GM12892 (cell line): ENCODE data around the gene MUC2.

Experiments used
- DNase-seq: peaks from one replicate; pipeline ENCODE4 v3.0.0; 2011; ENCODE audit not compliant: insufficient read length
- FAIRE-seq: peaks from 2 replicates; lab custom pipeline; 2011; peaks lifted over from hg19 to GRCh38; lab: Jason Lieb, UNC
- POLR2A ChIP-seq: IDR thresholded peaks from 2 replicates; pipeline ENCODE4 v1.6.1; 2011; ENCODE audit warnings: low read depth, low read length, control low read depth
- POLR2AphosphoS5 ChIP-seq: IDR thresholded peaks from 2 replicates; pipeline ENCODE4 v1.6.1; 2011; ENCODE audit warnings: low read depth, low read length, control low read depth
- TAF1 ChIP-seq: IDR thresholded peaks from 2 replicates; pipeline ENCODE4 v1.6.1; 2011; ENCODE audit warnings: low read depth, mild to moderate bottlenecking, control low read depth, low read length, borderline replicate concordance

The MUC2 gene

DNA sequence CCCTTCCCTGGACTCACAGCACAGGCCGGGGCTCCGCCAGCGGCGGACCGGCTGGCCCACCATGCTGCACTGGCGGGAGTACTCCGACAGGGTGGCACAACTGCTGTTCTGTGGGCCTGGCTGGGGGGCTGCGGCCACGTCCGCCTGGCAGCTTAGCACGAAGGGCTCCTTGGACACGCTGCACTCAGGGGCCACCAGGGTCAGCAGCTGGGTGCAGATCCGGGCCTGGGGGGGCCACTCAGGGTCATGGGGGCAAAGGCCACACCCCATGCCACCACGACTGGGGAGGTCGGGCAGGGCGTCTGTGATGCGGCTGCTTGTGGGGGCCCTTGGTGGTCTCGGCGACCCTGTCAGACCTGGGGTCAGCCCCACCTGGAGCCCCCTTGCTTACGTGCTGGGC lies 44.1 kb upstream of the MUC2 start:
- TF ChIP-seq TAF1 = no peak
- TF ChIP-seq POLR2A = no peak
- TF ChIP-seq POLR2AphosphoS5 = no peak
- no peak for DNase-seq
- no peak for FAIRE-seq

DNA sequence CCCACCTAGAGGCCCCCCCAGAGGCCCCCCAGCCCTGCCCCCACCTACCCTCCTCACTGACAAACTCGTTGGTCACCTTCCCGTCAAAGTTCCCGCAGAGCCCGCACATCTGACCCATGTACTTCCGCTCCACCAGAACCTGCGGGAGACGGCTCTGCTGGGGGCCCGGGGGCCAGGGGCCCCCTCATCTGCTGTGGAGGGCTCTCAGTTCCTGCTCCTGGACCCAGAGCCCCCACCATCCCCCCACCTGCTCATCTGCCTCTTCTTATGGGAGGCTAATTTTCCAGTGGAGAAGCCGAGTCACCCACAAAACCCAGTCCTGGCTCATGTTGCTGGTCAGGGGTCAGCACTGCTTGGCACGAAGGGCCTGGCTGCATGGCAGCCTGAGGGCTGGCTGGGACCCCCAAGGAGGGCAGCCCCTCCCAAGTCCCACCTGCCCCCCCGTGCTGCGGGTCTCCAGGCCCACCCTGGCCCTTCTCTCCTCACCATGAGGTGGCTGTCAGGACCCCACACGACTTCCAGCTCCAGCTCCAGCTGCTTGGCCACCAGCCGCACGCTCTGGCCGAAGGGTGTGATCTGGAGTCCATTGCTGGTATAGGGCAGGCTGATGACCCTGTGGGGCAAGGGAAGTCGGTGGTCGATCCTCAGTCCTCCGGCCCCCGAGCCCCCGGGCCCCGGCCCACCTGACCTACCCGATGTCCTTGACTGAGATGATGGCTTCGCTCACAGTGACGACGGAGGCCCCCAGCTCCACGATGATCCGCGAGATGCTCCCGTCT lies 43.4 kb upstream of the MUC2 start:
- FAIRE-seq (no peak), DNase-seq (no peak)
- TF ChIP-seq POLR2A (no peak), TAF1 (no peak), POLR2AphosphoS5 (no peak)

DNA sequence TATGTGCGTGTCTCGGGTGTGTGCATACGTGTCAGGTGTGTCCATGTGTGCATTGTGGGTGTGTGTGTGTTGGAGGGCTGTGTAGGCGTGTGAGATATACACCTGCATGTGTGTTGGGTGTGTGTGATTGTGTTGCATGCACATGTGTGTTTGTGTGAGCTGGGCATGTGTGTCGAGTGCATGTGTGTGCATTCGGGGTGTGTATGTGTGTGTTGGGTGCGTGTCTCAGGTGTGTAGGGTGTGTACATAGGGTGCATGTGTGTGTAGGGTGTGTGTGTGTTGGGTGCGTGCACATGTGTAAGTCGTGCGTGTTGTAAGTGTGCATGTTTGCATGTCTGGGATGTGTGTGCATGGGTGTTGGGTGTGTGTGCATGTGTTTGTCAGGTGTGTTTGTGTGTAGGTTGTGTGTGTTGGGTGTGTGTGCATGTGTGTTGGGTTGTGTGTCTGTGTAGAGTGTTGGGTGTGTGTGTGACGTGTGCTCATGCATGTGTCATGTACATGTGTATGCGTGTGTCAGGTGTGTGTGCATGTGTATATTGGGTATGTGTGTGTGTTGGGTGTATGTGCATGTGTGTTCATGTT lies 42.3 kb upstream of the MUC2 start:
- no peak for TF ChIP-seq TAF1
- no peak for TF ChIP-seq POLR2AphosphoS5
- TF ChIP-seq POLR2A = no peak
- DNase-seq (no peak), FAIRE-seq (no peak)

DNA sequence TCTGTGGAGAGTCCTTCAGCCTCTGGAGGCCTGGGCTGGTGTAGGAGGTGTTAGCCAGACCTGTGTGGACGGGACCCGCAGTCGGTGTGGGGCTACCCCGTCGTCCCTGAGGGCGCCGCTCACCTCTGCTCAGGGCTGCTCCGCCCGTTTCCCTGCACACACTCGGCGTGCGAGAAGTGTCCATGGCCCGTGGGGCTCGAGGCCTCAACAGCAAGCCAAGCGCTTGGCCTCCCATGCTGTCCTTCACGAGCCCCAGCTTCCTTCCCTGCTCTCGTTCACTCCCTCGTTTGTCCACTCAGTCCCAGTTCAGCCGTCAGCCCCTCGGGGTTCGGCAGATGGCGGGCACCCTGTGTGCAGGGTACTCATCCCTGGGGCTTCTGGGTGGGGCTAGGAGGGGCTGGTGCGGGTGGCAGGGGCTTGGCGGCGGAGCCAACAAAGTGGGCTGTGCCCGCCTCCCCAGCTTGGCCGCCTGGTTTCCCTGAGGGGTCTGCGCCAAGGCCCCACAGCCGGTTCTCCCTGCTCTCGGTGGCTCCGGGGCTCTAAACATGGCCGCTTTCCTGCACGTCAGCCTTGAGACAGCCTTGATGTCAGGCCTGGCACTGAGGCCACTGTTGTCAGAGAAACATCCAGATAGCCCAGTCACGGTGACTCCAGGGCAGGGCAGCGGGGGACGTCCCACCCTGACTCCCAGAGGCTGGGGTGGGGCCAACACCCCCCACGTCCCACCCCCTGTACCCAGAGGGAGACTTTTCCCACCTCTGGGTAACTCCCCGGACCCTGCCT lies 41.5 kb upstream of the MUC2 start:
- DNase-seq (no peak), FAIRE-seq (no peak)
- TF ChIP-seq POLR2A = no peak

DNA sequence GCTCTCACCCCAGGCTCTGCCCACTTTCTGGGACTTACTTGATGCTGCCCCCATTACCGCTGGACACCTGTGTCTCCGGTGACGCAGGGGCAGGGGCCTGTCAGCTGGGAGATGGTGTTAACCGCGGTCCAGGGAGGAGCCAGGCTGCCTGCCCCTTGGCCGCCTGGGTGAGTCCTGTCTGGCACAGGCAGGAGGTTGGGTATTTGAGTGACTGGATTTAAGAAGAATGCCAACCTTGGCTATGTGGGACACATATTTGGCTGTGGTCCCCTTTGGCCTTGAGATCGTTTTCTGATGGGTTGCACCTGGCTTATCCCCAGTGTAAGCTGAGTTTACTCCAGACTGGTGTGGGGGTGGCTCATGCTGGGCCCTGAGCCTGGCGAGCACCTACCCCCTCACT lies 40.7 kb upstream of the MUC2 start:
- TF ChIP-seq POLR2AphosphoS5 (no peak), TAF1 (no peak), POLR2A (no peak)
- DNase-seq (no peak), FAIRE-seq (no peak)

DNA sequence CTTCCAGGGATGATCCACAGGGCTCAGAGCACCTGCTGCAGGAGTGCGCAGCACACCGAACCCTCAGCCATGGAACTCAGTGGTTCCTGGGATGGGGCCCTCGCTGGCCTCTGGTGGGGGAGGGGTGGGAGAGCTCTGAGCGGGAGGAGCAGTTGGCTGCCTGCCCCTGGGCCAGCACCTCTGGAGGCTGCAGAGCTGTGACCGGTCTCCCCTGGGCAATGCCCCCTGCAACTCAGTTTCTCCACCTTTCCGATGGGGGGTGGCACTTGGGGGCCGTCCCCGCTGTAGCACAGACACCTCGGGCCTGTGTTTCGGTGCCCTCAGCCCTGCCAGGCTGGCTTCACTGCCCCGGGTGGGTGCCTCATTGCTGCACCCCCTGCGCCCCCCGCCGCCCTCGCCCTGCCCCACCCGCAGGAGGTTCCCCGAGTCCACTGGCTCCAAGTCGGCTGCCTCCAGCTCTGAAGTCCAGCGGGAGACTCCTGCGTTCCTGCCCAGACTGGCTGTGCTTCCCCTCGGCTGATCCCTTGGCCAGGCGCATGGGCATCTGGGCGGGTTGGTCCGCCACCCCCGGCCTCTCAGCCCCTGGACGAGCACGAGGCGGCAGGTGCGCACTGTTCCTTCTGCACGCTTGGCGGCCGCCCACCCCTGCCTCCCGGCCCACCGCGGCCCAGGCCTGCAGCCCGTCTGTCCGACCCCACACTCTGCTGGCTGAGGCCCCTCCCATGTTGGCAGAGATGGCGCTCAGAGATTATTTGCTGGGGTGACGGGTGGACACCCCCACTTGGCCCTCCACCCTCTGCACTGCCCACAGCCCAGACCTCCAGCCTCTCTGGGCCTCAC lies 40.0 kb upstream of the MUC2 start:
- no peak for TF ChIP-seq POLR2AphosphoS5
- TF ChIP-seq POLR2A = no peak
- no peak for TF ChIP-seq TAF1
- FAIRE-seq (no peak), DNase-seq (no peak)

DNA sequence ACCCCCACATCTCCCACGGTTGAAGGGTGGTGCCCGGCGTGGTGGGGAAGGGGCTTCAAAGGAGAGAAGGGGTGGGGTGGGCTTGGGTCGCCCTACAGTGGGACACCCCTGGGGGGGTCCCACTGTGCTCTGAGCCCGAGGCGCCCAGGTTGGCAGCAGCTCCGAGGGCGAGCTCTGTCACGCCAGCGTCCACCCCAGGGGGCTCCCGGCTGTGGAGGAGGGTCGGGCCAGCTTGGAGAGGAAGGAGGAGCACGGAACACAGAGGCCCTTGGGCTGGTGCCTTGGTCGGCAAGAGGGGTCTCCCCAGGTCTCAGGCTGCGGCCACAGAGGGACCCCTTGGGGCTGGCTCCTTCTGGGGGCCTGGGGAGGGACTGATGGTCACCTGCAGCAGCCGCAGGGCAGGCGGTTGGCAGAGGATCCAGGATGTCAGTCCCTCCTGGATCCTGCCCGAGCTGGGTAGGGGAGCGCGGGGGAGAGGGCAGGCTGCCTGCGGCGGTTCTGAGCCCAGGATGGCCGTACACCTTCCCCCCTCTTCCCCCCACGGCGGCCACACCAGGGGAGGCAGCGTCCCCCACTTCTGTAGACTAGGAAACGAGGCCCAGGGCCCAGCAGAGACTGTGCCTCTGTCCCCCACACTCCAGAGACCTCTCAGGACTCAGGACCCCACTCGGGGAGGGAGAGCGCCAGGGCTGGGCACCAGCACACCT lies 38.9 kb upstream of the MUC2 start:
- no peak for DNase-seq
- TF ChIP-seq TAF1 (no peak), POLR2AphosphoS5 (no peak), POLR2A (no peak)
- no peak for FAIRE-seq

DNA sequence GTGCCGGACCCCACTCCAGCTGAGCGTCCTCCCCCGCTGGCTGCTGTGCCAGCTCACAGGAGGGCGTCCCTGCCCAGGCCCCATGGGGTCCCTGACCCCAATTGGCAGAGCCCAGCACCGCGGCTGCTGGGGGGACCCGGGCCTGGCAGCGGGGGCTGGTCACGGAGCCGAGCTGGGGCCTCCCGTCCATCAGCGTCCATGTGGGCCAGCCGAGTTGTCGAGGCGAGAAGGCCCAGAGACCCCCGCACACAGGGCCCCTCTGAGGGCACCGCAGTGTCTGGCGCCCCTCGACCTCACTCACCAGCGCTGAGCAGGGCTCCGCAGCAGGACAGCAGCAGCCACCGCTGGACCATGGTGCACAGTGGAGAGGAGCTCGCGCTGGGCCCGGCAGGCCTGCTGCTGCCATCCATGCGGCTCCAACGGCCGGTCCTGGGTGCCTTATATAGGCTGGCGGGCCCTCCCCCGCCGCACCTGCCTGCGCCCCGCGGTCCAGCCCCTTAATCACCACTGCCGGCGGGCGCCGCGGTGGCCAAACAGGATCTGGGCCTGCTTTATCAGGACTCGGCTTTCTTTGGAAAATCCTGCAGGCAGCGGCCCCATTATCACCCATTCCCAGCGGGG lies 38.3 kb upstream of the MUC2 start, which contains the start of gene MUC6:
Gene MUC6 (minus strand): TSS at position 416 of the 621 bp plus-strand sequence. CDS start 63 bp downstream, at position 353.
- DNase-seq (no peak), FAIRE-seq (no peak)
- TF ChIP-seq POLR2A (no peak), TAF1 (no peak)

DNA sequence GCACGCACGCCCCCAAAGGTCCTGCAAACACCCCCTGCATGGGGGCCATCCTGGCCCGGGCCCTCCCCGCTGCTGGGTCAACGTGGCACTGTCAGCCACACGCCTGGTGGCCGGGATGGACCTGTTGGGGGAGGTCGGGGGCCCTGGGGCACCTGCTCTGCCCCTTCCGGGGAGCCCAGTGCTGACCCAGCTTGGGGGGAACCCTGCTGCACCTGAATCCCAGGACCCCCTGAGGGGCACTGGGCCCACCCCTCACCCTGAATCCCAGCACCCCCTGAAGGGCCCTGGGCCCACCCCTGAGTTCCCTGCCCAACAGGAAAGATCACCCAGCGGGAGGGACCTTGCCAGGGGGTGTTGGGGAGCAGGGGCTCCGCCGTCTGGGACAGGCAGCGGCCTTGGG lies 37.7 kb upstream of the MUC2 start:
- TF ChIP-seq TAF1 (no peak), POLR2A (no peak), POLR2AphosphoS5 (no peak)
- FAIRE-seq = no peak
- no peak for DNase-seq

DNA sequence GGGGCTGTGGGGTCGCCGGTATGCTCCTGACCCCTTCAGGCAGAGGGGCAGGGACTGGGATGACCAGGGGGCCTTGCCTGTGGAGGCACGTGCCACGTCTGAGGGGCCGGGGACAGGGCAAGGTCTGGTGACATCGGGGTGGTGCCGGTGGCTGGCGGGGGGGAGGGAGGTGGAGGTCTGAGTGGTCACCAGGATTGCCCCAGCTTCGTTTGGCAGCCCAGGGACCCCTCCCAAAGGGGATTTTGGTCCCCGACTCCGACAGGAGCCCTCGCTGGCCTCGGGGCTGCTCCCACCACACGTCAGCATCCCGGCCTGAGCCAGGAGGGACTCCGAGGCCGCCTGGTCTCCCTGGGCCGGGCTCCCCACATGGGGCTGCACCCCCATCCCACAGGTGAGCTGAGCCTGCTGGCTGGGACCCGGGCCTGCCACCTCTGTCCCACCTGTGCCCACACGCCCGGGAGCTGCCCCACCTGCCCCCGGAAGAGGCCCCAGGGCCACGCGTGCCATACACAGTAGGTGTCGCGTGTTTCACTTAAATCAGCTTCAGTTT lies 37.1 kb upstream of the MUC2 start:
- DNase-seq (no peak), FAIRE-seq (no peak)
- TF ChIP-seq TAF1 = no peak
- no peak for TF ChIP-seq POLR2A
- TF ChIP-seq POLR2AphosphoS5 = no peak
